GM21526 (cell line): ENCODE results near the gene MYH11.
"Not testable (repeated sequence)": the region's sequence is repeated elsewhere in the genome, so short reads cannot be mapped to it uniquely, and the experiment has no call there.

ENCODE experiments used
- ATAC-seq: cut with Tn5 transposase; IDR thresholded peaks from one replicate; pipeline ENCODE4 v1.9.1; 2021; ENCODE audit warnings: moderate library complexity; ENCODE audit not compliant: unreplicated experiment, low FRiP score

MYH11 gene

DNA sequence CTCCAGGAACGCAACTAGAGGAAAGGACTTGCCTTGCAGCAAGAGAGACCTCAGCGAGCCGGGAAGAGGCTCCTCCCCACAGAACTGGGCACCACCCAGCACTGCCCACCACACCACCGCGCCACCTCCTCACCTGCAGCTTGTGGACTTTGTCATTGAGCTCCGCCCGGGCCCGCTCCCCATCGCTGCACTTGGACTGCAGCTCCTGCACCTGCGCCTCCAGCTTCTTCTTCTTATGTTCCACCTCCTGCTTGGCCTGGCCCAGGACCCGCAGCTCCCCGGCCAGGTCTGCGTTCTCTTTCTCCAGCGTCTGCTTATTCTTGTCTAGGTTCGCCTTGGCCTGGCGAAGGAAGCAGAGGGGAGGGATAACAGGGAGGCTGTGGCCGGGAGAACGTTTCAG is 130.1 kb downstream of the MYH11 start:
- no peak for ATAC-seq

DNA sequence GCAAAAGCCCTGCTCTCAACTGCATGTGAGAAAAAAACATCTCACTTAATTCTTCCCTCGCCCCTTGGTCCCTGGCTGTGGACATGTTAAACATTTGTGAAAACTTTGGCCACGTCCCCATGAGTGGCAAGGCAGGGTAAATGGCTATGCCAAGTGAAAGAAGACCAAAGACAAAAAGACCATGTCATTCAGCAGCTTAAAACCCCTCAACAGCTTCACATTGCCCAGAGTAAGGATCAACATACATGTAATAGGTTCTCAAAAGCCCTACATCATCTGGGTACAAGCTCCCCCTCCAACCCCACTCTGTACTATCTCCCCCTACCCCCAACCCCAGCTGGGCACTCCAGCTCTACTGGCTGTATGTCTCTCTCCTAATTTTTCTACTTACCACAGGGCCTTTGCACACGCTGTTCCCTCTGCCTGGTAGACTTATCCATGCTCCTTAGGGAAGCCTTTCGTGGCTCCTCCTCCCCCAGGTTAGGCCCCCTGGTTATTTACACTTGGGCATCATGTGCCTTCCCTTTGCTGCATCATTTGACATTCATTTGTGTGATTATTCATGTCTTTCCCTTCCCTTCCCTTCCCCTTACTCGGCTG is 131.1 kb downstream of the MYH11 start:
- no peak for ATAC-seq

DNA sequence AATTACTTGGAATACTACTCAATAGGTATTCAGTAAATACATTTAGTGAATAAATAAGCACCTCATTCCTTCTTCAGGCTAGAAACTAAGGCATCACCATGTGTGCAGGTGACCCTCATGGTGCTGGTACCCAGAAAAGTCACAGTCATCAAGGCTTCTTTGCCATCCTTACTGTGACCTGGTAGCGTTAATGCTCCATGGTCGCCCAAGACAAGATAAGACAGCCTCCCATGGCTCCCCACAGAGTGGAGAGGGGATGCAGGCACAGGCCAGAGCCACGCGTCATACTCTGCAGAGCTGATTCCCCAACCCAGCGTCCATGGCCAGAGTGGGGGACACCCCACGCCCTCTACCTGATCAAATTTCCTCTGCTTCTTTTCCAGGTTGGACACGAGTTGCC is 133.0 kb downstream of the MYH11 start:
- no peak for ATAC-seq

GRCh38 chr16:15721018-15721417 is 135.8 kb downstream of the MYH11 start:
- ATAC-seq = no peak

DNA sequence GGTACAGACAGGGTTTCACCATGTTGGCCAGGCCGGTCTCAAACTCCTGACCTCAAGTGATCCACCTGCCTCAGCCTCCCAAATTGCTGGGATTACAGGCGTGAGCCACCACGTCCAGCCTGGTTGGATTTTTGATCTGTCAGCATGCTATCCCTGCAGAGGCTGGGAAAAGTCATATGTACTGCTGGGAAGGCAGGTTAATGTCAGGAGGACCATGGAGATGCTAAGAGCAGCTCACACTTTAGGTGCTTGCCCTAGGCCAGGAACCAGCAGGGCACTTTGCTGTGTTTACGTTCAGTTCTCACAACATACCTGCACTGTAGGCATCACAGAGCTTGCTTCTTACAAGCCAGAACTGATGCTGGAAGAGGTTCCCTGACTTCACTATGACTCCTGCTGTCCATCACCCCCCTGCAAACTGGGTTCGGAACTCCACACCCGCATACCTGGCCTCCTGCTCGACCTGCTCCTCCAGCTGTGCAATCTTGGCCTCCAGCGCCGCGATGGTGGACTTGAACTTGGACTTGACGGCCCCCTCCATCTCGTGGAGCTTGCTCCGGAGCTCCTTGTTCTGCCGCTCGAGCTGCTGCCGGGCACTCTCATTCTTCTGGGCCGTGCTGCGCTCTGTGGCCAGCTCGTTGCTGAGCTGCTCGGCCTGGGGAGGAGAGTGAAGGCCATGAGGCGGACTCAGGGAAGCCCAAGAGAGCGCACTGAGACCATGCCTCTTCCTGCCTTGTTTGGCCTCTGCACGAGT is 140.0 kb downstream of the MYH11 start:
- ATAC-seq = no peak

GRCh38 chr16:15715221-15715620 is 141.6 kb downstream of the MYH11 start:
- ATAC-seq = no peak

- no peak for ATAC-seq
Measured at GRCh38 chr16:15714393-15715172, 142.2 kb downstream of the MYH11 start.

- no peak for ATAC-seq
Measured at GRCh38 chr16:15708997-15709396, 147.8 kb downstream of the MYH11 start.

DNA sequence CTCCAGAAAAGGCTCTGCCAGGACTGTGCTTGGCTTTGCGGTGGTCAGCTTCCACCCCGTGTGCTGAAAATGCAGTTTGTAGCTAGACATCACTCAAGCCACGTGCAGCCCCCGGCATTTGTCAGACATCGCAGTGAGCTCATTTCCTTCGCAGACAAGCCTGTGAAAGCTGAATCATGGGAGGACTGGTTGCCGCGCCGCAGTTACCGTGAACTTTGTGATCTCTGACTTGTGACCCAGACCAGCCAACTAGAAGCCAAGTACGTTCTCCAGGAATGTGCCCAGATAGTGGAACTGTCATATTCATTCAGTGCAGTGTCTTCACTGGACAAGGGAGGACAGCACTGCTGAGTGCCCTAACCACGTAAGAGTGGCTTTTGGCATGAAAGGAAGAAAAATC is 148.7 kb downstream of the MYH11 start:
- no peak for ATAC-seq

GRCh38 chr16:15707332-15707731 is 149.5 kb downstream of the MYH11 start:
- no peak for ATAC-seq

DNA sequence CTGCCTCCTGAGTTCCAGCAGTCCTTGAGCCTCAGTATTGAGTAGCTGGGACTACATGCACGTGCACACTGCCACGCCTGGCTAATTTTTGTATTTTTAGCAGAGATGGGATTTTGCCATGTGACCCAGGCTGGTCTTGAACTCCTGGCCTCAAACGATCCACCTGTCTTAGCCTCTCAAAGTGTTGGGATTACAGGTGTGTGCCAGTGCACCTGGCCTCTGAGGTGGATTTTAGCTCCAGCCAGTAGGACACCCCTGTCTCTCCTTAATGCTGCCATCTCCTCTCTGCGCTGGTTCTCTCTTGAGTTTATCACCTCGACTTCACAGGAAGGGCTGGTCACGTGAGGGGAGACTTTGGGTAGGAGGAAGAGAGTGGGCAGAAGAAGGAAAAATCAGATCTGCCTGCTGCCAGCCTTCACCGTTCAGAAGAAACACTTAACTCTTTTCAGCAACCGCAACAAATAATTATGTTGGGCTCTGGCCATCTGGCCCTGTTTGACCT is 151.7 kb downstream of the MYH11 start:
- ATAC-seq = no peak

GRCh38 chr16:15704545-15704987 is 152.3 kb downstream of the MYH11 start:
- no peak for ATAC-seq

GRCh38 chr16:15703029-15703736 is 153.6 kb downstream of the MYH11 start:
- ATAC-seq = no peak

DNA sequence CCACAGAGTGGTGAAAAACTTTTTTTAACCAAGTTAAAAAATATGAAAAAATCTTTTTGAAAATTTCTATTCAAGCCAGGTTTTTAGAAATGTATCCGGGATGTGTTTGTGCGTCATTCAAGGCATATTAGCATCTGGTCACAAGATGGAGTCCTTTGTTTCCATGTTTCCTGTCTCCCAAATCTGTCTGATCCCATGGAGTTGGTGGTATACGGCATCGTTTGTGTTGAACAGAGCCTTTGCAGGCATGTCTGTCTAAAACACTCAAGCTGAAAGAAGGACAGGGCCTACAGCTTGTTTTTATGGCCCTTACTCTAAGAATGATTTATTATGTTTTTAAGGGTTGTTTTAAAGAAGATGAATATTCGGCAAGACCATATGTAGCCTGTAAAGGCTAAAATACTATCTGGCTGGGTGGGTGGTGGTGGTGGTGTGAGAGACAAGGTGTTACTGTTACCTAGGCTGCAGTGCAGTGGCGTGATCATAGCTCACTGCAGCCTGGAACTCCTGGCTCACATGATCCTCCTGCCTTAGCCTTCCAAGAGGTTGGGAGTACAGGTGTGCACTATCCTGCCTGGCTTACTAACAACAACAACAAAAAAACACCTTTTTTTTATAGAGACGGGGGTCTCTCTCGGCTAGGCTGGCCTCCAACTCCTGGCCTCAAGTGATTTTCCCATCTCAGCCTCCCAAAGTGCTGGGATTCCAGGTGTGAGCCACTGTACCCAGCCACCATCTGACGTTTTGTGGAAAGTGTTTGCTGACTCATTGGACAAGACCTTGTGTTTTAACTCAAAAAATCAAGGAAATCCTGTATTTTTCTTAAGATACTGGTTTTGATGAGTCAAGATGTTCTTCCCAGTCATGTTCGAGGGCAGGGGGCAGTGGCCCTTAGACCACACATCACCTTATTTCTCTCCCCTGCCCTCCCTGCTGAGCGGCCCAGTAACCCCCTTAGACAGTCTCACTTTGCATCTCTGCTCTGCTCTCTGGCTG is 154.6 kb downstream of the MYH11 start:
- no peak for ATAC-seq

- no peak for ATAC-seq
Measured at GRCh38 chr16:15701367-15701766, 155.5 kb downstream of the MYH11 start.

- ATAC-seq = no peak
Measured at GRCh38 chr16:15699819-15700218, 157.0 kb downstream of the MYH11 start.

DNA sequence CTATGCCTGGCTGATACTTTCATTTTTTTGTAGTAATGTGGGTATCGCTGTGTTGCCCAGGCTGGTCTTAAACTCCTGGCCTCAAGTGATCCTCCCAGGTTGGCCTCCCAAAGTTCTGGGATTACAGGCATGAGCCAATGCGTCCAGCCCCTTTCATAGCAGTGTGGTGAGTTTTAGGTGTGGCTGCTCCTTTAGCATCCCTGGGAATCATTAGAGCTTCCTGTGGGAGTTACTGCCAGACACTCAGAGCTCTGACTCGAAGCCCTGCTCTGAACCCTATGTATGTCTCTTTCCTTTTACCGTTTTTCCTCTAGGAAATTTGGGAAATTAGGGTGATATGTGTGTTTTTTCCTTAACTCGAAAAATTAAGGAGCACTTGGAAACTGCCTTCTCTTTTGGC is 162.3 kb downstream of the MYH11 start:
- no peak for ATAC-seq

DNA sequence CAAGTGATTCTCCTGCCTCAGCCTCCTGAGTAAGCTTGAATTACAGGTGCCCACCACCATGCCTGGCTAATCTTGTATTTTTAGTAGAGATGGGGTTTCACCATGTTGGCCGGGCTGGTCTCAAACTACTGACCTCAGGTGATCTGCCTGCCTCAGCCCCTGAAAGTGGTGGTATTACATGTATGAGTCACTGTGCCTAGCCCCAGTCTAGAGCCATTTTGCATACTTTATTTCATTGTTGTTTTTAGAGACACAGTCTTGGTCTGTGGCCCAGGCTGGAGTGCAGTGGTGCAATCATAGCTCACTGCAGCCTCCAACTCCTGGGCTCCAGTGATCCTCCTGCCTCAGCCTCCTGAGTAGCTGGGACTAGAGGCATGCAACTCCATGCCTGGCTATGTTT is 164.3 kb downstream of the MYH11 start:
- not testable (repeated sequence) for ATAC-seq

DNA sequence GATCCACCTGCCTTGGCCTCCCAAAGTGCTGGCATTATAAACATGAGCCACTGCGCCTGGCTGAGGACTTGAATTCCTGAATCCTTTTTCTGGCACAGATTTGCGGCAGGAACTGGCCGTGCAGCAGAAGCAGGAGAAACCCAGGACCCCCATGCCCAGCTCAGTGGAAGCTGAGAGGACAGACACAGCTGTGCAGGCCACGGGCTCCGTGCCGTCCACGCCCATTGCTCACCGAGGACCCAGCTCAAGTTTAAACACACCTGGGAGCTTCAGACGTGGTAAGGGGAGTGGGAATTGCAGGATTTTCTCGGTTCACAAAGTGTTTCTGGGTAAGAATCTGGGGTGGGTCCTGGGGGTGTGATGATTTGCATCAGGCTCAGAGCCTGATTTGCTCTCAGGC is 165.8 kb downstream of the MYH11 start:
- ATAC-seq = no peak

DNA sequence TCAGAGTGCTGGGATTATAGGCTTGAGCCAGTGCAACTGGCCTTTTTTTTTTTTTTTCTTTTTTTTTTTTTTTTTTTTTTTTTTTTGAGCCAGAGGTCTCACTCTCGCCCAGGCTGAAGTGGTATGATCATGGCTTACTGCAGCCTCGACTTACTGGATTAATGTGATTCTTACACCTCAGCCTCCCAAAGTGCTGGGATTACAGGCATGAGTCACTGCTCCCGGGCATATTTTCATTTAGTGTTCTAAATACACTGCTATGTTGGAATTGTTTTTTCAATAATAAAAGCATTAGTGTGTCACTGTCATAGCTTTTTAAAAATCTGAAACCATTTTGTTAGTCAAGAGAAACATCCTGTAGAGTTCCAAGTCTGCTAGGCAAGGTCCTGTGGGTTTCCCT is 166.5 kb downstream of the MYH11 start:
- no peak for ATAC-seq
